C1 segment of cervical spinal cord (tissue), 14 donors: ENCODE measurements around the gene NEK11.

Experiments used
- DNase-seq, 14 donors: peaks; one replicate each; lab custom pipeline; 2025; lab: John Stamatoyannopoulos, UW

NEK11 gene

DNA sequence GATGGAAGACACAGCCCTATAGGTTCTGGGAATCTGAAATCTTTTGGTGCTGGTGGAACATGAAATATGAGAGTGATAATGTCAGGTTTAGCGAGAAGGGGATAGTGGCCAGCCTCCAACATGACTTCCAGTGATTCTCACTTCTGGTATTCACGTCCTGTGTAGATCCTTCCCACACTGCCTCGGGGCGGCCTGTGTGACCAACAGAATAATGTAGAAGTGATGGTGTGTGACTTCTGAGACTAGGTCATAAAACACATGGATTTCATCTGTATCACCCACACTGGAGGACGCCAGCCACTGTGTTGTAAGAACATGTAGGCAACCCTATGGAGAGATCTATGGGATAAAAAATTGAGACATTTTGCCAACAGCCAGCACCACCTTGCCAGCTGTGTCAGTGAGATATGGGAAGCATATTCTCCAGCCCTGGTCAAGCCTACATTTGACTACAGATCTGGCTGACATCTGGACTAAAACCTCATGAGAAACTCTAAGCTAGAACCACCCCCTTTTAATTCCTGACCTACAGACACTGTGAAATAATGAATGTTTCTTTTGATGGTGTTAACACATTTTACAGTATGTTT lies 329.4 kb downstream of the NEK11 start:
- no peak for DNase-seq

GRCh38 chr3:131357275-131357674 lies 330.6 kb downstream of the NEK11 start:
- DNase-seq: no peak

DNA sequence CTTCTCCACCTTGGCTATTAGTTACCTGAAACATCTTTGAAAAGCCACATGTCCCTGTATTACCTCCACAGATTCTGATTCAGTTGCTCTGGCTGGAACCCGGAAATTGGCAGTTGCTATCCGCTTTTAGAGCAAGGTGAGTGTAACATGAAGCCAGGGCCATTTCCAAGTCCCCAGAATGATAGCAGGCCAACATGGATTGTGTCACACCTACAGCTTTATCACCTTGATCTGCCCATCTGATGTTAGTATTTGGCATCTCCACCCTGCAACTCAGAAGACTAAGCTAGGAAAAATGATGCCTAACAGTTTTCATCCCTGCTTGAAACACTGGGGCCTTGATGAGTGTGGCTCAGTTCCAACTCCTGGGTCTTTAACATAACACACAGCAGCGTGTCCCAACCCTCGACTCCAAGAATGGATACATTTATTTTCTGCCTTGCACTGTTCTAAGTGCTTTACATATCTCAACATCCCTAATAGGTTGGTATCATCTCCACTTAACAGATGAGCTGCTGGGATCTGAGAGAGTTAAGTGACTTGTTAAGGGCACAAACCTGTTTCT lies 333.6 kb downstream of the NEK11 start:
- DNase-seq: no peak

DNA sequence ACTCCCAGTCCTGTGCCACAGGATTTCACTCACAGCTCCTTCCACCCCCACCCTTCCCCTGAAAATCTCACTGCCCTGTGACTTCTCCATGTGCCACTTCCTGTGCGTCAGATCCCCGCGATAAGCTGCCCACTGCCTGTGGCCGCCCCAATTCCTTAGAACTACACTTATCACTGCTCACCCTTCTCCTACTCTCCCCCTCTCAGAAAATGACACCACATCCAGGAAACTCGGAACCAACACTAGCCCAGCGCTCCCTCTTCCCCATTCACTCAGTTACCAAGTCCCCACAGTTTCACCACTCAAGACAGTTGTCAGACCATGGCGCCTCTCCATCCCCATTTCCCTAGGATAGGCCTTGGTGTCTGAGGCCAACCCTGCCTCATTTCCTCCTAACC lies 334.4 kb downstream of the NEK11 start:
- peak in 1 of 14 donors; percentile 46 for DNase-seq

- peak in 6 of 14 donors; percentile 31 to 67 (median 63) for DNase-seq
These were observed 335.1 kb downstream of the NEK11 start for GRCh38 chr3:131361464-131362421.

DNA sequence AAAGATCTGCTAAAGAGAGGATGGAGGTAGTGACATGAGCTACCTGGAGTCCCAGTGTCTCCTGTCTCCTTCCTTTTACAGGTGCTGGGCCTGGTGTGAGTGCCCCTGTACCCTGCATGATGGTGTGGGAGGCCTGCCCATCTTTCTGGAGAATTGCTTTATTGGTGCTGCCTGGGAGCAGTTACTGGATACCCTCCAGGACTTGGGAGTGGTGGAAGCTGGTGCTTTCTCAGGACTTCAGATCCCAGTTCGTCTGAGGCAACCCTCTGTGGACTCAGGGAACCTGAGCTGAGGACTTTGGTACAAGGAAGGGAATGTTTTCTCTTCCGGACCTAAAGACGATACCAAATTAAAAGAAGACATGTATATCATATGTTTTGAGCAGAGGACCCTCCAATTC lies 336.6 kb downstream of the NEK11 start:
- no peak for DNase-seq

DNA sequence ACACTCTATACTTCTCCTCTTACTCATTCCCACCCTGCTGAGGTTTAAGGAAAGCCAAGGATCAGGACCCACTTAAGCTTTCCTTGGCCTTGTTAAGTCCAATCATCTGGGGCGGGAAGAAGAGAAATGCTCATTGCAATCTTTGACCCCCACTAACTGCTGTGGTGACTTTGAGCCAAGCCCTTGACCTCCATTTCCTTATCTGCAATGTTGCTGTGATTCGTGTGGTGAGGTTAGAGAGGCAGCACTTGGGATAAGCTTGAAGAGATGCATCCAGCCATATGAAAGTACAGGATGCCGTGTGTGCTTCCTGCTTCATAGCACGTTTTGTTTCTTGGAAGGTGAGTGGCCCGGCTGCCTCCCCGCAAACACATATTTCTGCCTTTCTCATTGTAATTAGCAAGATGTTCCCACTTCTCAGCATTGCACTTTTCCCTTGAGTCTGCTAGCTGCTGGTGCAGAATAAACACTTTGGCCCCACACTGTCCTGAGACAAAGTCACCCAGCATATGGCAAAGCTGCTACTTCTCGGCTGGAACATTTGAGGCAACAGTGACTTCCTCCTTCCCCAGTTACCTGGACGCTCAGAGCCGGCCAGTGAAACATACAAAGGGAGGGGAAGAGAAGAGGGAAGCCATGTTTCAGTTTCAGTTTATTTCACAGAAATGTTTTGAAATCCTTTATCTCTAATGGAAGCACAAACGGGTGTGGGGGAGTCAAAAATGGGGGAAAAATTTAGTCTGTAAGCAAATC lies 344.4 kb downstream of the NEK11 start:
- DNase-seq: no peak

DNA sequence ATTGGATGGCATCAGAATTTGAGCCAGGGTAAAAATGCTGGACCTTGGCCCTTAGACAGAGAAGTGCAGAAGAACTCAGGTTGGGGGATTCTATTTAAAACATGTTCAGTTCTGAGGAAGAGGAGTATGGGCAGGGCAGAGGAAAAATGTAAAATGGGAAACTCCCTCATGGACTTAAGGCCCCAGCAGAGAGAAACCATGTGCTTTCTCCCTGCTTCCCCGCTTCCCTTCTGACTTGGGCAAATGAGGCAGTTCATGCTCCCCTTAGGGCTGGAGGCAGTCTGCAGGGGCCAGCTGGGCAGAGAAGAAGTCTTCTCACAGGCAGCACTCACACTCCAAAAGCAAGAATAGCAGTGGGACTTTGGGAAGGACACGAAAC lies 345.0 kb downstream of the NEK11 start:
- no peak for DNase-seq

- DNase-seq: no peak
These were observed 348.1 kb downstream of the NEK11 start for GRCh38 chr3:131374741-131375140.

DNA sequence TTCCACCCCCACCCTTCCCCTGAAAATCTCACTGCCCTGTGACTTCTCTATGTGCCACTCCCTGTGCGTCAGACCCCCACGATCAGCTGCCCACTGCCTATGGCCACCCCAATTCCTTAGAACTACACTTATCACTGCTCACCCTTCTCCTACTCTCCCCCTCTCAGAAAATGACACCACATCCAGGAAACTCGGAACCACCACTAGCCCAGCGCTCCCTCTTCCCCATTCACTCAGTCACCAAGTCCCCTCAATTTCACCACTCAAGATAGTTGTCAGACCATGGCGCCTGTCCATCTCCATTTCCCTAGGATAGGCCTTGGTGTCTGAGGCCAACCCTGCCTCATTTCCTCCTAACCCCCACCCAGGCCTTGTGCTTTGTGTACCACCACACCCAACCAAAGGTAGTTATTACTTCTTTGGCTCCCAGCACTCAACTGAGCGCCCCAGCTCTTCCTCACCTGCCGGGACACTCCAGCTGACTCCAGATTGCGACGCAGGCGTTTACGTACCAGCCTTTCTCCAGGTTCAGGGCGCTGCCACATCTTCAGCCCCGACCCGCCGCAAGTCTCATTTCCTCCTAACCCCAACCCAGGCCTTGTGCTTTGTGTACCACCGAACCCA lies 354.3 kb downstream of the NEK11 start:
- DNase-seq: peak in 3 of 14 donors; percentile 50 to 63 (median 51)

GRCh38 chr3:131381445-131382291 lies 355.0 kb downstream of the NEK11 start, which contains the start of gene NUDT16:
NUDT16 (plus strand) TSS chr3:131381774; CDS start chr3:131381805, 31 bp downstream.
- DNase-seq: peak; percentile 88 to 100 (median 98)

- DNase-seq: peak in 8 of 14 donors; percentile 11 to 52 (median 33)
These were observed 359.9 kb downstream of the NEK11 start for GRCh38 chr3:131386429-131387165.

DNA sequence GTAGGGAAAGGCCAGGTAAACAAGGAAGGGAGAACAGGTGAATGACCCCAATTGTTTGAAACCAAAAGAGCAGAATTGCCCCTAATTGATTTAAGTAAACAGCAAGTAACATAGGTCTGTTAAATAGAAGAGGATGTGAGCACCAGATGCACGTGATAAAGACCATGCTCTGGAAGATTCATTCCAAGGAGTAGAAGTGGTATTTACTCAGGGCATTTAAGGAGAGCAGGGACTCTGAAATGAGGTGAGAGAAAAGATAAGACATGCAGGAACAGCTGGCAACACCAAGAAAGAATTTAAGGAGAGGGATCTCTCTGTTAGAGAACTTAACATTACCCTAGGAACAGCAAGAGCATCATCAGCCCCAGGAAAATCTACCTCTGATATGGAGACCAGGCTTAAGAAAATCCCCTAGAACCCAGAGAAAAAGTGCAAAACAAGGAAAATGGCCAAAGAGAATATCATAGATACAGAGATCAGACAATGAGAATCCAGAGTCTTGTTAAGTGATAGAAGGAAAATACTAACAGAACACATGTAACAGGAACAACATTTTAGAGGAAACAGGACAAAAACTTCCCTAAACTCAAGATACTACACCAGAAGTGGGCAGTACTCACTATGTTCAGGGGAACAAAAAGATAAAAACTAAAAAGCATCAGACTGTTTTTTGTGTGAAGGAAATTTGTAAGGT lies 361.3 kb downstream of the NEK11 start:
- DNase-seq: no peak

GRCh38 chr3:131388490-131388799 lies 361.8 kb downstream of the NEK11 start:
- no peak for DNase-seq

DNA sequence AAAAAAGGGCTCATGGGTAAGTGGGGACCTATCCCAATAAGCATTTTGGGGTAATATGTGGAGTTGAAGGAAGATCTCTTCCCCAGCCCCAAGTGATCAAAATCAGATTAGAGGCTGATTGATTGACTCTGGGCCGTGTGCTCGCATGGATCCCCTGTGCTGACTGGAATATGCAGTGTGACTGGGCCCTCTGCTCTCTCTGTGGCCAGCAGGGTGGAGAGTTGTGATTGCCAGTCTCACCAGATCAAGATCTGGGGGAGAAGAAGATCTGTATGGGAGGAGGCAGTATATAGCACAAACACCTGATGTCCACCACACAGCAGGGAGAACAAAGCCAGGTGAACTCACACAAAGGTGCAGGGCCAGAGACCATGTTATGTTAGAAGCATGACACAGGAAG lies 363.7 kb downstream of the NEK11 start:
- no peak for DNase-seq

- no peak for DNase-seq
These were observed 366.4 kb downstream of the NEK11 start for GRCh38 chr3:131393051-131393450.

- DNase-seq: no peak
These were observed 367.2 kb downstream of the NEK11 start for GRCh38 chr3:131393868-131394267.

- no peak for DNase-seq
These were observed 367.7 kb downstream of the NEK11 start for GRCh38 chr3:131394400-131394799.

- DNase-seq: no peak
These were observed 369.5 kb downstream of the NEK11 start for GRCh38 chr3:131396170-131396569.
